GM04503 (cell line): ENCODE measurements around the gene GCNT3.
"Not testable (repeated sequence)": the region's sequence is repeated elsewhere in the genome, so short reads cannot be mapped to it uniquely, and the experiment has no call there.

Experiments
- DNase-seq: peaks from one replicate; pipeline ENCODE4 v3.0.0-alpha.2; 2012; ENCODE audit warnings: low read depth

GCNT3 gene

DNA sequence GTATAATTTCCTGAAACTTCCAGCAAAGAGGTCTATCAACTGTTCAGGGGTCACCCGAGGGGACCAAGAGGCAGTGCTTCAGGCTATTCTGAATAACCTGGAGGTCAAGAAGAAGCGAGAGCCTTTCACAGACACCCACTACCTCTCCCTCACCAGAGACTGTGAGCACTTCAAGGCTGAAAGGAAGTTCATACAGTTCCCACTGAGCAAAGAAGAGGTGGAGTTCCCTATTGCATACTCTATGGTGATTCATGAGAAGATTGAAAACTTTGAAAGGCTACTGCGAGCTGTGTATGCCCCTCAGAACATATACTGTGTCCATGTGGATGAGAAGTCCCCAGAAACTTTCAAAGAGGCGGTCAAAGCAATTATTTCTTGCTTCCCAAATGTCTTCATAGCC is 6.8 kb downstream of the GCNT3 start:
- DNase-seq = no peak

DNA sequence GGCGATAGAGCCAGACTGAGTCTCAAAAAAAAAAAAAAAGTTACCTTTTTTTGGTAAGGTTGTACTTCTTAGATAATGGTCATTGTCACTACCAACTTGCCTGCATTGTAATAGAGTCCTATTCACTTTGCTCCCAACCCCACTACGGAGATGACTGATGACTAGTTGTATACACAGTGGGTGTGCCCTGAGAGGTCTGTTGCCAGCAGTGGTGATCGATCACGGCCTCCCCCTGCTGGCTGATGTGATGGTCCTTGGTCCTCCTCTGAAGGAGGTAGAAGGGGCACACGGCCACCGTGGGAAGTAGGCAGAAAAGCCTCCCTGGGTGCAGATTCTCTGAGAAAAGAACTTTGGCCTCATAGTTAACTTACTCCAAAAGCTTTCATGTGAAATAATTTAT is 10.7 kb downstream of the GCNT3 start:
- no peak for DNase-seq

DNA sequence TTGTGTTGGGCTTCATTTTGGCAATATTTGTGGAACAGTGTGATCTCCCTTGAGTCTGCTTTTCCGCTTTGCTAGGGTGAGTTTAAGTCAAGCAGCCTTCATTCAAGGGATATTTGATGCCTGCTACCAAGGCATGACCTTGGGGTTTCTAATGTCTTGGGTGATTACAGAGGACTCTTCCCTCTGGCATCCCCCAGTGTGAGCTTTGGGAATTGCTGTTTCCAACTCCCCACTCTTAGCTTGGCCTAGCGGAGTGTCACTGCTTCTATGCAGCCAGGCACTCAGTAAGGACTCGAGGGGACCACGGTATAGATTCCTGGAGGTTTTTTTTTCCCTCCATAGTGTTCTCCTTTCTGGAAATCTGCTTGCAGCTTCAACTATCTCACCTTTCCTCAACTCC is 21.1 kb downstream of the GCNT3 start:
- no peak for DNase-seq

DNA sequence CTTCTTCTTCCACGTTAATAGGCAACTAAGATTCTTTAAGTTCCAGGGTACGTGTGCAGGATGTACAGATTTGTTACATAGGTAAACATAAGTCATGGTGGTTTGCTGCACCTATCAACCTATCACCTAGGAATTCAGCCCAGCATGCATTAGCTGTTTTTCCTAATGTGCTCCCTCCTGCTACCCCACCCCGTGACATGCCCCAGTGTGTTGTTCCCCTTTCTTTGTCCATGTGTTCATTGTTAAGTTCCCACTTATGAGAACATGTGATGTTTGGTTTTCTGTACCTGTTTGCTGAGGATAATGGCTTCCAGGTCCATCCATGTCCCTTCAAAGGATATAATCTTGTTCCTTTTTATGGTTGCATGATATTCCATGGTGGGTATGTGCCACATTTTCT is 24.6 kb downstream of the GCNT3 start:
- no peak for DNase-seq

DNA sequence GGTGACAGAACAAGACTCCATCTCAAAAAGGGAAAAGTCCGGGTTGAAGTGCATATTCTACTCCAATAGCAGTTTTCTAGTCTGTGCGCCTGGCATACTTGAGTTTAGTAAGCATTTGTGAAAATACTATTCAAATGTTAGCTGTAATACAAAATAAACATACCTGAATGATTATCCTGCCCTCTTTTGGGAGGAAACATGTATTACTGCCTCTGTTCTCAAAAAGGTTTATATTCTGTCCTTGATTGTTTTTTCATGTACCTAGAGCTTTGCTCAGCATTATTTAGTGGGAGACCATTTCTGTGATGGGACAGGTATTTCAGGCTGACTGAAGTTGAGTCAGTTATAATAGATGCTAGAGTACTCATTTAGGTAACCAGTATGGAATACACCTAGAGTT is 25.9 kb downstream of the GCNT3 start:
- not testable (repeated sequence) for DNase-seq

DNA sequence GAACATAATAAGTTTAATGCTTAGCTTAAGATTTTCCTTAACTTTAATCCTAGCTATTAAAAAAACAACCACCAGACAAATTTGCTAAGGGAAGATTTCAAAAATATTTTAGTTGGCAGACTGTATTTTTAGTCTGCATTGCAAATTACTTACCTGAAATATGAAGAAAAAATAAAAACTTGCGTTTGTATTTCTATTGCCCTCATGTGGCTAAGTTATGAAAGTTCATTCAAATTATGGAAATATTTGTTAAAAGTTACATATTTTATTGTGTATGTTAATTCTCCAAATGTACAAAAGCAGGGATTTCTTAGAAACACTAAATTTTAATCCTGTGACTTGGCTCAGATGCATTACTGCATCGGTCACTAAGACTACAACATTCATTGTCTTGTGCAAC is 30.8 kb downstream of the GCNT3 start:
- no peak for DNase-seq

DNA sequence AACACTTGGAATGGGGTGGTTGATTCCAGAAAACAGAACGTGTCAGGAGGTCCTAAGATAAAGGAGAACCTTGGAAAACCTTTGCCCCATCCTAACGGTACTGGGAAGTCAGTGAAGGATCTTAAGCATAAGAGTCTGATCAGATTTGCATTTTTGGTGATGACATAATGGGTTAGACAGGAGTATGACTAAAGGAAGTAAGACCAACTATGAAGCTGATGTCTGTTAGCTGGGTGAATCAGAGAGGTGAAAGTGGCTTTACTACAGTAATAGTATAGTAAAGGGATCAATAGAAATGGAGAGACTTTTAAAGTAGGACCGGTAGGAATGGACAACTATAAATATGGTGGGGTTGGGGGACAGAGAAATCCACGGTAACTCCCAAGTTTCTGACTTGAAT is 33.2 kb downstream of the GCNT3 start:
- DNase-seq = no peak

DNA sequence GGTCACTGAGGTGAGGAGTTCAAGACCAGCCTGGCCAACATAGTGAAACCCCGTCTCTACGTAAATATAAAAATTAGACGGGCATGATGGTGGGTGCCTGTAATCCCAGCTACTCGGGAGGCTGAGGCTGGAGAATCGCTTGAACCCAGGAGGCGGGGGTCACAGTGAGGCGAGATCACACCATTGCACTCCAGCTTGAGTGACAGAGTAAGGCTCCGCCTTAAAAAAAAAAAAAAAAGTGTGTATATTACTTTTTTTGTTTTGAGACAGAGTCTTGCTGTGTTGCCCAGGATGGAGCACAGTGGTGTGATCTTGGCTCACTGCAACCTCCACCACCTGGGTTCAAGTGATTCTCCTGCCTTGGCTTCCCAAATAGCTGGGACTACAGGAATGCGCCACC is 34.2 kb downstream of the GCNT3 start:
- not testable (repeated sequence) for DNase-seq

DNA sequence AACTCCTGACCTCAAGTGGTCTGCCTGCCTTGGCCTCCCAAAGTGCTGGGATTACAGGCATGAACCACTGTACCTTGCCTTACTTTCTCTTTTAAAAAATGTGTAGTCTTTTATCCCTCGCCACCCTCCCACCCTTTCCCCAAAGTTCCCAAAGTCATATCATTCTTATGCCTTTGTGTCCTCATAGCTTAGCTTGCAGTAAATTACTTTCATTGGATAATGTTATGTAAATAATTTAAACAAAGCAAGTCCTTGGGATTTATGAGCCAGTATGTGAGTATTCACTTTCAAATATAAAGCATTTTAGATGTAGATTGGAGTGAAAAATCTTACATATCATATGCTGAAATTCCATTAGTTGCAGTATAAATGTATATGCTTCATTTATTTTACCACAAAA is 34.7 kb downstream of the GCNT3 start:
- no peak for DNase-seq

DNA sequence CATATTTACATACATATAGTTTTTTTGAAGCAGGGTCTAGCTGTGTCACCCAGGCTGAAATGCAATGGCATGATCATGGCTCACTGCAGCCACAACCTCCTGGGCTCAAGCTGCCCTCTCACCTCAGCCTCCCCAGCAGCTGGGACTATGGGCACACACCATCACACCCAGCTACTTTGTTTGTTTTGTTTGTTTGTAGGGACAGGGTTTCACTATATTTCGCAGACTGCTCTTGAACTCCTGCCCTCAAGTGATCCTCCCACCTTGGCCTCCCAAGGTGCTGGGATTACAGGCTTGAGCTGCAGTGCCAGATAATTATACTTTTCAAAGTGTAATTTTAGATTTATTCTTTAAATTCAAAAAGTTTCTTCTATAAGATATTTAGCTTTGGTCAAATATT is 35.5 kb downstream of the GCNT3 start:
- DNase-seq = no peak

DNA sequence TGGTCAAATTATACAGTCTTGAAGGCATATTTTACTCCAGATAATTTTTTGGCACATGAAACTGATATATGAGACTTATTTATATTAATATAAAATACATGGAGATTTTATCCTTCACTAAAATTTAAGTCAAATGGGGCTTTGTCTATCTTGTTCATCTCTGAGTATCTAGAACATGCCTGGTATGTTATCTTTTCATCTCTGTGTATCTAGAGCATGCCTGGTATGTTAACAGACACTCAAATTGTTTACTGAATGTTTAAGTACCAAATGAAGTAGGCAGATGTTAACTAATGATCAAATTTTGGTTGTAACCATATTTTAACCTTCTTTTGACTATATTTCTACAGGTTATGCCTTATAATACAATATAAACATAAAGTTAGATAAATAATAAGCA is 38.0 kb downstream of the GCNT3 start:
- no peak for DNase-seq

DNA sequence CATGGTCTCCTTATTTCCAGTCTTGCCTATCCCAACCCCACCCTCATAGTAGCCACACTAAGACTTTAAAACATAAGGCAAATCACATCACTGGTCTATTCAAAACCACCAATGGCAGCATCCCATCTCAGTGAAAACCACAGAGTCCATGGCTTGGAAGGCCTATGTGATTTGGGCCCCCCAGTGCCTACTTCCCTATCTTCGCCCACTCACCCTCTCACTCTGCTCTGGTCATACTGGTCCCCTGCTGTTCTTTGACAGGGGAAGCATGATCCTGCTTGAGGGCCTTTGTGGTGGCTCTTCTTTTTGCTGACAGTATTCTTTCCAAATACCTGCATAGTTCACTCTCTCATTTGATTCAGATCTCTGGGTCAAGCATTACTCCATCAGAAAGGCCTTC is 42.5 kb downstream of the GCNT3 start:
- no peak for DNase-seq

DNA sequence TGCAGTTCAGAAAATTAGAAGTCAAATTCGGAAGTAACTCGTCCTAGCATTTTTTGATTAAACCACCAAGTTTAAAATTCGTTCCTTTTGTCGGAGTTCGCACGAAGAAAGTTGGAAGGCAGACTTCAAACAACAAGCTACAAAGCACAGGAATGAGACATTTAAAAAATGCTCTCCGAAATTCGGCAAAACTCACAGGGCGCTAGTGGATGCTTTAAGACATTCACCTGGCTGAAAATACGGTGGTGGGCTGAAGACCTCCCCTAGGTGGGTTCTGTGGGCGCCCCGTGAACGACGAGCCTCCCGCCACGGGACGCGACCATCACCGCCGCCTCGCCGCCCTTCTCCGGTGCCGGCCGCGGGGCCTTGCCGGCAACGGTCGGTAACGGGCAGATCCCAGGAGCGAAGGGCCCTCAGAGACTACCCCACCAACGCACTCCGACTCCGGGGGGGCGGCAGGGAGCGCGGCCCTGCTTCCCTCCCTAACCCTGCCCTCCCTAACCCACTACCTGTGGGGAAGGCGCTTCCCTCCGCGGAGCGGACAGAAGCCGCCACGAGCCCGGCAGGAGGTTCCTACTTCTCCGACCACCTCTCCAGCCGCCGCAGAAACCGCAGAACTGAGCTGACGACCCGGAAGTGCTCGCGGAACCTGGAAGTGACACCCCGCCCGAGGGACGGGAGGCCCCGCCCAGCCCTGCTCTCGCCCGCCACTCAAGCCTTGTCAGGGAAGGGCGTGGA is 45.5 kb downstream of the GCNT3 start, which contains the start of gene GTF2A2:
TSS of gene GTF2A2 (minus strand) at position 619 of the 738 bp plus-strand sequence. CDS start 5,238 bp downstream, outside the sequence.
- DNase-seq = peak; percentile 54

DNA sequence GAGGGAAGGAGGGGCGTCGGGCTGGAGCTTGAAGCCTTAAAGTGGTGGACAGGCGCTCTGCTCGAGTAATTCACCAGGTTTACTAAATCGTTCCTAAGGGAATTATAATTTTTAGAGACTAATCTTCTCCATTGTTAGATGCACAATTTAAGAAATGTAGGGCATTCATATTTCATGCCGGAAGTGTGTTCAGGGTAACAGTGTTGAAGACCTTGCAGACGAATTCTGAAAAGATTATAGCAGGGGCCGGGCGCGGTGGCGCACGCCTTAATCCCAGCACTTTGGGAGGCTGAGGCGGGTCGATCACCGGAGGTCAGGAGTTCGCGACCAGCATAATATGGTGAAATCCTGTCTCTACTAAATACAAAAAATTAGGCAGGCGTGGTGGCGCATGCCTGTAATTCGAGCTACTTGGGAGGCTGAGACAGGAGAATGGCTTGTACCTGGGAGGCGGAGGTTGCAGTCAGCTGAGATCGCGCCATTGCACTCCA is 46.1 kb downstream of the GCNT3 start:
- no peak for DNase-seq

DNA sequence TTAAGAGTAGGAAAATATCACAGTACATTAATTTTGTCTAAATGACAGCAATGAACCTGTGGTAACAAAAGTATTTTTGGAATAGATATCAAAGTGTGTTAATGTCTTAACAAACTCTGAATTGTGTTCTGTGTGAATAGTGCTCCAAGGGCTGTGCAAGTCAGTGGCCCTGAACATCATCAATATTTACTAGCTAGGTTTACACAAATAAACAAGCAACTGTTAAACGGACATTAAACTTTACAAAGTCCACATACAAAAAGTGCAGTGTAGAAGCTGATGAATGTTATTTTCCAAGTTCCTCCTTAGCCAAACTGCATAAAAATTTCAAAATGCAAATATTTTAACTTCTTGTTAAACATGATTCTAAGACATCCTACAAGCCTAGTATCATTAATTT is 47.8 kb downstream of the GCNT3 start:
- no peak for DNase-seq

DNA sequence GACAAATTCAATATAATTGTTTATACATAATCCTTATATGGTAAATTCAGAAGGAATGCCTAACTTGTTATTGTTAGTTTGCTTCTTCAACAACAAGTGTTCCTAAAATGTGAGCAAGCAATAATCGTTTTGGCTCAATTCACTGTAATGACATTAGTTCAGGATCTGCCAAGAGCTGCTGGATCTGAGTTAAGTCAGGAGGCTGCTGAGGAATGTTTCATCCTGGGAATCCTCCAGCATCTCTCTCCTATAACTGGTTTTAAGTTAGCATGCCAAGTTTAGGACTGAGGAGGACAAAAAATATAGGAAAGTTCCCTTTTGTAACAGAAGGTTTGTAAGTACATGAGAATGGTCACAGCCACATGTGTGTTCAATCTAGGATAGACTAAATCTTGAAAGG is 50.7 kb downstream of the GCNT3 start:
- DNase-seq = peak; percentile 32

DNA sequence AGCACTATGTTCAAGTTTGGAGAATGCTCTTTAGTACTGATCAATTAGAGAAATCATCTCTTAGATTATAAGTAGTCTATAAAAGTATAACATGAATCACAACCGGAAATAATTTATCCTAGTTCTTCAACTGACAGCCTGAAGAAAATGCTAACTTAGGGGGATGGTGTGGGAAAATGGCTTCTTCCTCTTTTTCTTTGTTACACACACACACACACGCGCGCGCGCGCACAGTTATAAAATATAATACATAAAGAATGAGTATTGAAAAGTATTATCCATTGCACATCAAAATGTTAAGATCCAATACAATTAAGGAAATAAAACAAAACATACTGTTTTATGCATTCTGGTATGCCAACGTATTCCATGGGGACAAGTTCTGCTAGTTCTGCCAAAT is 57.0 kb downstream of the GCNT3 start:
- no peak for DNase-seq
